ENCODE data around the gene SLFN11. TPM values are rescaled to one million over a fixed set of nuclear protein-coding genes. Genes with fewer than 3 reads are reported as not detected.
A peak's percentile ranks its signal among the peaks of the same experiment; 100 is the strongest.

The SLFN11 gene
- total and polyA plus RNA-seq, 9 of the 15 experiments (the other 6 are each of a cell fraction or from before 2014, with no cell fraction given): 0.04 to 0.21 TPM; not detected in 7

DNA sequence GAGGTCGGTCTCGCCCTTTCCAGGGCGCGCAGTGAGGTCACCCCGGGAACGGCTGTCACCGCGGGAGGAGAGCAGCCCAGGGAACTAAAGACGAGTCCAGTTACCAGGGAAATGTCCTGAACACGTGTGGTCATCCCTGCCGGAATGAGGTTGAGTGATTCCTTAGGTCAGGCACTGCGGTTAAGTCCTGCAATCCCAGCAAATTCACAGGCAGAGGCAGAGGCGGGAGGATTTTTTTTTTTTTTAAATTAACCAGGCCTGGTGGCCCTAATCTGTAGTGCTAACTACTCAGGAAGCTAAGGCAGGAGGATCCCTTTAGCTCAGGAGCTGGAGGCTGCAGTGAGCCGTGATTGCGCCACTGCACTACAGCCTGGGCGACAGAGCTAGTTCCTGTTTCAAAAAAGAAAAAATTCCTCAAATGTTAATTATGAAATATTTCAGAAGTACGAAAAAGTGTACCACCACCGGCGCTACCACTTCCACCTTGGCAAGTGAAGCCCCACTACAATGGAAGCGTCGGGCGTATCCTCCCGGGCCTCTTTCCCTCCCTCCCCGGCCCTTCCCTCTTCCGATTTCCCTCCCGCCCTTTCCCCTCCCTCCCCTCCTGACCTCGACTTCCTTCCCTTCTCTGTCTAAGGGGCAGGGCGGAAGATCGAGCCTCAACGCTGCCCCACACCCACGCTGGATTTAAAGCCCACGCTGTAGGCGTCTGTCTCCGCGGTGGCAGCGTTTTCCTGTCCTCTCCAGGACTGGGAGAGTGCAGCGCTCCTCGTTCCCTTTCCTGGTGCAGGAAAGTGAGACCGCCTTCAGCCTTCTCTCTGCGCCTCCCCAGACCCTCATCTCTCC, 27.3 kb downstream of the SLFN11 start (continued):
- TF ChIP-seq, protein P1, sequence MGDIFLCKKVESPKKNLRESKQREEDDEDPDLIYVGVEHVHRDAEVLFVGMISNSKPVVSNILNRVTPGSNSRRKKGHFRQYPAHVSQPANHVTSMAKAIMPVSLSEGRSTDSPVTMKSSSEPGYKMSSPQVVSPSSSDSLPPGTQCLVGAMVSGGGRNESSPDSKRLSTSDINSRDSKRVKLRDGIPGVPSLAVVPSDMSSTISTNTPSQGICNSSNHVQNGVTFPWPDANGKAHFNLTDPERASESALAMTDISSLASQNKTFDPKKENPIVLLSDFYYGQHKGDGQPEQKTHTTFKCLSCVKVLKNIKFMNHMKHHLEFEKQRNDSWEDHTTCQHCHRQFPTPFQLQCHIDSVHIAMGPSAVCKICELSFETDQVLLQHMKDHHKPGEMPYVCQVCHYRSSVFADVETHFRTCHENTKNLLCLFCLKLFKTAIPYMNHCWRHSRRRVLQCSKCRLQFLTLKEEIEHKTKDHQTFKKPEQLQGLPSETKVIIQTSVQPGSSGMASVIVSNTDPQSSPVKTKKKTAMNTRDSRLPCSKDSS (IDR thresholded peaks at IDR 0.05; ENCODE audit: low read depth, partially characterized antibody): no peak
- TF ChIP-seq ZNF12 (CRISPR knock-in tag; IDR thresholded peaks at IDR 0.05) (no peak), BDP1 (IDR thresholded peaks at IDR 0.05; ENCODE audit: insufficient read depth, insufficient read length) (no peak), EGR1 (conservative IDR thresholded peaks at IDR 0.05) (peak; percentile 39; the same call in 1 of the 2 replicates), NEUROD1 (IDR thresholded peaks at IDR 0.05; ENCODE audit: borderline replicate concordance, low read depth, low read length, partially characterized antibody) (no peak), GTF2A2 (tag; IDR thresholded peaks at IDR 0.05) (no peak), PHF8 (IDR thresholded peaks at IDR 0.05; ENCODE audit: borderline replicate concordance, low read length) (no peak), ZNF75A (CRISPR knock-in tag; IDR thresholded peaks at IDR 0.05) (no peak), CEBPG (CRISPR knock-in tag; IDR thresholded peaks at IDR 0.05) (no peak), CEBPG (tag; conservative IDR thresholded peaks at IDR 0.05 in 1 of 2, IDR thresholded peaks at IDR 0.05 in 1 of 2) (0 out of 4 replicates have a peak, but pooled peaks of 1 of the 2 experiments have one; percentile 31)
- TF ChIP-seq, protein P2, sequence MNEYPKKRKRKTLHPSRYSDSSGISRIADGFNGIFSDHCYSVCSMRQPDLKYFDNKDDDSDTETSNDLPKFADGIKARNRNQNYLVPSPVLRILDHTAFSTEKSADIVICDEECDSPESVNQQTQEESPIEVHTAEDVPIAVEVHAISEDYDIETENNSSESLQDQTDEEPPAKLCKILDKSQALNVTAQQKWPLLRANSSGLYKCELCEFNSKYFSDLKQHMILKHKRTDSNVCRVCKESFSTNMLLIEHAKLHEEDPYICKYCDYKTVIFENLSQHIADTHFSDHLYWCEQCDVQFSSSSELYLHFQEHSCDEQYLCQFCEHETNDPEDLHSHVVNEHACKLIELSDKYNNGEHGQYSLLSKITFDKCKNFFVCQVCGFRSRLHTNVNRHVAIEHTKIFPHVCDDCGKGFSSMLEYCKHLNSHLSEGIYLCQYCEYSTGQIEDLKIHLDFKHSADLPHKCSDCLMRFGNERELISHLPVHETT (CRISPR knock-in tag; conservative IDR thresholded peaks at IDR 0.05 in 1 of 2, IDR thresholded peaks at IDR 0.05 in 1 of 2): no peak

Measured in K562 (cell line).